SK-N-SH (cell line): ENCODE data around the gene SDF4. TPM values are rescaled to one million over a fixed set of nuclear protein-coding genes. Genes with fewer than 3 reads are reported as not detected.

Experiments used
- CTCF ChIA-PET: fragments of 300-600, 350-600 bp; formaldehyde crosslinking; extraction: SDS; loops from one replicate; lab custom pipeline; 2021; lab: Yijun Ruan, JAX
- POLR2A ChIA-PET: fragments of 350-600 bp; sonication (Branson Sonifier 250); formaldehyde crosslinking; extraction: SDS; loops from one replicate; lab custom pipeline; 2020; ENCODE audit warnings: antibody characterized with exemption, inconsistent platforms; lab: Yijun Ruan, JAX
- DNase-seq: peaks from one replicate; pipeline ENCODE4 v3.0.0; 2012
- H2AFZ ChIP-seq: fragments of 200-600 bp; sonication (generic); 2 replicates; pipeline ENCODE4 v1.8.1; 2016; ENCODE audit warnings: antibody characterized with exemption, mild to moderate bottlenecking, low read depth
- H3F3A ChIP-seq: fragments of 200-600 bp; sonication (generic); replicated peaks from 2 replicates; pipeline ENCODE3; 2016; ENCODE audit warnings: antibody characterized with exemption, mild to moderate bottlenecking; ENCODE audit not compliant: insufficient read depth
- H3K27ac ChIP-seq, 2 experiments: fragments of 200-500 bp in 1 of 2; fragments of 200-600 bp in 1 of 2; sonication (Bioruptor generic) in 1 of 2; sonication (generic), shearing (Covaris generic) in 1 of 2; 2 replicates each; pipeline versions ENCODE4 v1.5.1 to v1.6.1; 2014 to 2016; ENCODE audit warnings: low read depth in 2 of 2, inconsistent platforms in 1 of 2, low read length in 1 of 2, mild to moderate bottlenecking in 1 of 2, mixed read lengths in 1 of 2
- H3K27me3 ChIP-seq: fragments of 200-600 bp; sonication (generic), shearing (Covaris generic); 2 replicates; pipeline ENCODE4 v1.6.1; 2016; ENCODE audit warnings: mixed run types; ENCODE audit not compliant: insufficient read depth
- H3K36me3 ChIP-seq, 2 experiments: fragments of 200-500 bp in 1 of 2; fragments of 200-600 bp in 1 of 2; sonication (Bioruptor generic) in 1 of 2; sonication (generic) in 1 of 2; replicated peaks in 1 of 2; 2 replicates each; pipeline versions ENCODE3 to v1.5.1; 2014 to 2016; ENCODE audit warnings: low read length in 1 of 2, mild to moderate bottlenecking in 1 of 2; ENCODE audit not compliant: insufficient read depth in 2 of 2, control insufficient read depth in 1 of 2
- H3K4me1 ChIP-seq, 2 experiments: fragments of 200-500 bp in 1 of 2; fragments of 200-600 bp in 1 of 2; sonication (Bioruptor generic) in 1 of 2; sonication (generic), shearing (Covaris generic) in 1 of 2; 2 replicates each; pipeline versions ENCODE4 v1.5.1 to v1.6.1; 2014 to 2016; ENCODE audit warnings: low read depth in 1 of 2, low read length in 1 of 2, mixed run types in 1 of 2; ENCODE audit not compliant: insufficient read depth in 2 of 2, control insufficient read depth in 1 of 2
- H3K4me2 ChIP-seq: fragments of 200-600 bp; sonication (generic), shearing (Covaris generic); 2 replicates; pipeline ENCODE4 v1.6.1; 2017; ENCODE audit warnings: mixed run types
- H3K4me3 ChIP-seq, 2 experiments: fragments of 200-500 bp in 1 of 2; fragments of 200-600 bp in 1 of 2; sonication (Bioruptor generic) in 1 of 2; sonication (generic), shearing (Covaris generic) in 1 of 2; 2 replicates each; pipeline versions ENCODE4 v1.5.1 to v1.8.1; 2014 to 2016; ENCODE audit warnings: low read depth in 2 of 2, inconsistent platforms in 1 of 2, low read length in 1 of 2, mild to moderate bottlenecking in 1 of 2, mixed read lengths in 1 of 2, moderate library complexity in 1 of 2
- H3K79me2 ChIP-seq: fragments of 200-600 bp; sonication (generic); 2 replicates; pipeline ENCODE4 v1.8.1; 2017; ENCODE audit warnings: mild to moderate bottlenecking; ENCODE audit not compliant: insufficient read depth
- H3K9ac ChIP-seq: fragments of 200-600 bp; sonication (generic); 2 replicates; pipeline ENCODE4 v1.6.1; 2017; ENCODE audit warnings: mixed run types
- H3K9me2 ChIP-seq: fragments of 200-600 bp; sonication (generic); 2 replicates; pipeline ENCODE4 v1.6.1; 2017; ENCODE audit warnings: mixed run types
- H3K9me3 ChIP-seq: fragments of 200-600 bp; sonication (generic); 2 replicates; pipeline ENCODE4 v1.6.1; 2017; ENCODE audit warnings: mixed run types, mild to moderate bottlenecking, moderate library complexity
- H4K20me1 ChIP-seq: fragments of 200-600 bp; sonication (generic); 2 replicates; pipeline ENCODE4 v1.6.1; 2017; ENCODE audit warnings: mild to moderate bottlenecking, mixed run types; ENCODE audit not compliant: insufficient read depth
- CHD2 ChIP-seq: fragments of 150-350 bp; IDR thresholded peaks from 2 replicates; pipeline ENCODE4 v1.6.1; 2018; ENCODE audit warnings: low read length; ENCODE audit not compliant: partially characterized antibody
- ELF1 ChIP-seq: IDR thresholded peaks from 2 replicates; pipeline ENCODE4 v1.4.0; 2012
- FOSL2 ChIP-seq: IDR thresholded peaks from 2 replicates; pipeline ENCODE4 v1.4.0; 2012; ENCODE audit warnings: low read depth, mild to moderate bottlenecking, moderate library complexity, borderline replicate concordance
- FOXJ3 ChIP-seq: sonication (generic); formaldehyde crosslinking; IDR thresholded peaks from 2 replicates; pipeline ENCODE4 v1.5.1; 2020; ENCODE audit warnings: mild to moderate bottlenecking, missing genetic modification reagents
- FOXM1 ChIP-seq: IDR thresholded peaks from 2 replicates; pipeline ENCODE4 v1.4.0; 2012; ENCODE audit warnings: low read depth, mild to moderate bottlenecking
- GABPA ChIP-seq: IDR thresholded peaks from 2 replicates; pipeline ENCODE4 v1.4.0; 2012; ENCODE audit warnings: low read depth, mild to moderate bottlenecking
- GATA2 ChIP-seq: sonication (generic); formaldehyde crosslinking; IDR thresholded peaks from 2 replicates; pipeline ENCODE4 v1.5.0; 2020; ENCODE audit warnings: mild to moderate bottlenecking, missing genetic modification reagents
- POLR2AphosphoS5 ChIP-seq: IDR thresholded peaks from 2 replicates; pipeline ENCODE4 v1.6.1; 2012; ENCODE audit warnings: low read depth, low read length
- RAD21 ChIP-seq: IDR thresholded peaks from 2 replicates; pipeline ENCODE4 v1.6.1; 2012; ENCODE audit warnings: mild to moderate bottlenecking, low read length
- REST ChIP-seq: IDR thresholded peaks from 2 replicates; pipeline ENCODE4 v1.6.1; 2012; ENCODE audit warnings: mild to moderate bottlenecking, low read depth, low read length, moderate library complexity
- RFX5 ChIP-seq: IDR thresholded peaks from 2 replicates; pipeline ENCODE4 v1.6.1; 2012; ENCODE audit warnings: mild to moderate bottlenecking, improper control_type of control experiment, low read length
- RXRA ChIP-seq: IDR thresholded peaks from 2 replicates; pipeline ENCODE4 v1.4.0; 2012; ENCODE audit warnings: low read depth, mild to moderate bottlenecking, borderline replicate concordance
- SIN3A ChIP-seq: IDR thresholded peaks from 2 replicates; pipeline ENCODE4 v1.6.1; 2012; ENCODE audit warnings: low read depth, mild to moderate bottlenecking, low read length, moderate library complexity, borderline replicate concordance
- TAF1 ChIP-seq: IDR thresholded peaks from 2 replicates; pipeline ENCODE4 v1.6.1; 2012; ENCODE audit warnings: low read depth, mild to moderate bottlenecking, low read length, moderate library complexity, borderline replicate concordance
- YY1 ChIP-seq: IDR thresholded peaks from 2 replicates; pipeline ENCODE4 v1.4.0; 2012; ENCODE audit warnings: low read depth, mild to moderate bottlenecking
- WGBS: methylation state at CpG from one replicate; pipeline ENCODE4 v1.1.6; 2017; ENCODE audit warnings: low lambda C conversion rate; 5-methylcytosine and 5-hydroxymethylcytosine counted together
- polyA plus RNA-seq, 3 experiments: library from polyadenylated mRNA; depleted of rRNA; stranded (reverse); fragments of >200 nt; gene quantifications; 2 replicates each; pipeline ENCODE4 v1.2.3, GENCODE V29; 2012
- TF ChIP-seq, protein P1 (sequence below): fragments of 200-600 bp; sonication (generic); IDR thresholded peaks from 2 replicates; pipeline ENCODE4 v1.6.1; 2017; ENCODE audit warnings: antibody characterized with exemption, mild to moderate bottlenecking, moderate library complexity
- TF ChIP-seq, protein P2 (sequence below): fragments of 150-350 bp; IDR thresholded peaks from 2 replicates; pipeline ENCODE4 v1.6.1; 2017; ENCODE audit warnings: antibody characterized with exemption, low read length, low read depth, borderline replicate concordance
- TF ChIP-seq, protein P3 (sequence below): IDR thresholded peaks from 2 replicates; pipeline ENCODE4; 2012

The SDF4 gene
- polyA plus RNA-seq, 1 of the 3 experiments (the other 2 are of a cell fraction): 265 TPM

GRCh38 chr1:1242461-1243265 lies 10.9 kb upstream of the SDF4 start:
- CTCF ChIA-PET: interaction anchor here (0.7 to 3.5 kb wide), 4 partner anchors 8 to 210 kb away, joined by 3 to 12 read pairs (median 9); no protein-coding TSS in a partner anchor
- no peaks in the 10 kb centered on the region for H3K36me3 ChIP-seq
- no peak overlapping the region for H3K27ac ChIP-seq
- no peak overlapping the region for H3K9ac ChIP-seq
- POLR2A ChIA-PET: no interaction called here
- H4K20me1 ChIP-seq: no peaks in the 10 kb centered on the region
- no peaks in the 10 kb centered on the region for H3K9me2 ChIP-seq
- no peaks in the 10 kb centered on the region for H3K27me3 ChIP-seq
- WGBS: 80% methylated on average over 26 of the region's 41 CpGs
- no peak for DNase-seq
- TF ChIP-seq ELF1 (no peak), REST (no peak), RFX5 (no peak), CHD2 (no peak), GABPA (no peak), RAD21 (no peak), RXRA (no peak), FOXM1 (no peak), POLR2AphosphoS5 (no peak), TAF1 (no peak), FOSL2 (no peak), FOXJ3 (CRISPR knock-in tag) (no peak), YY1 (no peak), SIN3A (no peak), GATA2 (CRISPR knock-in tag) (no peak)
- TF ChIP-seq, protein P1, sequence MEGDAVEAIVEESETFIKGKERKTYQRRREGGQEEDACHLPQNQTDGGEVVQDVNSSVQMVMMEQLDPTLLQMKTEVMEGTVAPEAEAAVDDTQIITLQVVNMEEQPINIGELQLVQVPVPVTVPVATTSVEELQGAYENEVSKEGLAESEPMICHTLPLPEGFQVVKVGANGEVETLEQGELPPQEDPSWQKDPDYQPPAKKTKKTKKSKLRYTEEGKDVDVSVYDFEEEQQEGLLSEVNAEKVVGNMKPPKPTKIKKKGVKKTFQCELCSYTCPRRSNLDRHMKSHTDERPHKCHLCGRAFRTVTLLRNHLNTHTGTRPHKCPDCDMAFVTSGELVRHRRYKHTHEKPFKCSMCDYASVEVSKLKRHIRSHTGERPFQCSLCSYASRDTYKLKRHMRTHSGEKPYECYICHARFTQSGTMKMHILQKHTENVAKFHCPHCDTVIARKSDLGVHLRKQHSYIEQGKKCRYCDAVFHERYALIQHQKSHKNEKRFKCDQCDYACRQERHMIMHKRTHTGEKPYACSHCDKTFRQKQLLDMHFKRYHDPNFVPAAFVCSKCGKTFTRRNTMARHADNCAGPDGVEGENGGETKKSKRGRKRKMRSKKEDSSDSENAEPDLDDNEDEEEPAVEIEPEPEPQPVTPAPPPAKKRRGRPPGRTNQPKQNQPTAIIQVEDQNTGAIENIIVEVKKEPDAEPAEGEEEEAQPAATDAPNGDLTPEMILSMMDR: no peak
- TF ChIP-seq, protein P2, sequence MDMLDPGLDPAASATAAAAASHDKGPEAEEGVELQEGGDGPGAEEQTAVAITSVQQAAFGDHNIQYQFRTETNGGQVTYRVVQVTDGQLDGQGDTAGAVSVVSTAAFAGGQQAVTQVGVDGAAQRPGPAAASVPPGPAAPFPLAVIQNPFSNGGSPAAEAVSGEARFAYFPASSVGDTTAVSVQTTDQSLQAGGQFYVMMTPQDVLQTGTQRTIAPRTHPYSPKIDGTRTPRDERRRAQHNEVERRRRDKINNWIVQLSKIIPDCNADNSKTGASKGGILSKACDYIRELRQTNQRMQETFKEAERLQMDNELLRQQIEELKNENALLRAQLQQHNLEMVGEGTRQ: no peak
- TF ChIP-seq, protein P3, sequence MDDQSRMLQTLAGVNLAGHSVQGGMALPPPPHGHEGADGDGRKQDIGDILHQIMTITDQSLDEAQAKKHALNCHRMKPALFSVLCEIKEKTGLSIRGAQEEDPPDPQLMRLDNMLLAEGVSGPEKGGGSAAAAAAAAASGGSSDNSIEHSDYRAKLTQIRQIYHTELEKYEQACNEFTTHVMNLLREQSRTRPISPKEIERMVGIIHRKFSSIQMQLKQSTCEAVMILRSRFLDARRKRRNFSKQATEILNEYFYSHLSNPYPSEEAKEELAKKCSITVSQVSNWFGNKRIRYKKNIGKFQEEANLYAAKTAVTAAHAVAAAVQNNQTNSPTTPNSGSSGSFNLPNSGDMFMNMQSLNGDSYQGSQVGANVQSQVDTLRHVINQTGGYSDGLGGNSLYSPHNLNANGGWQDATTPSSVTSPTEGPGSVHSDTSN: no peak
- H3F3A ChIP-seq: no peaks in the 10 kb centered on the region
- H3K79me2 ChIP-seq: no peaks in the 10 kb centered on the region
- no peak overlapping the region for H2AFZ ChIP-seq
- H3K4me2 ChIP-seq: no peak overlapping the region
- H3K4me1 ChIP-seq: peaks cover 0 to 18% of the 10 kb centered on the region in 2 experiments; a peak in 1 of 4 replicates
- no peak overlapping the region for H3K4me3 ChIP-seq
- H3K9me3 ChIP-seq: no peaks in the 10 kb centered on the region
